Fibroblast of pulmonary artery (primary cell): Measurements from ENCODE around the gene SUSD2.
A peak's percentile ranks its signal among the peaks of the same experiment; 100 is the strongest.

Source experiments
- DNase-seq: peaks from one replicate; pipeline ENCODE4 v3.0.0-alpha.2; 2010; ENCODE audit warnings: low read depth
- H3K4me3 ChIP-seq: replicated peaks from 2 replicates; pipeline ENCODE4 v1.5.1; 2011; ENCODE audit warnings: low read depth, mild to moderate bottlenecking, control low read depth, low read length, moderate library complexity
- TF ChIP-seq, protein P1 (sequence below): IDR thresholded peaks from 2 replicates; pipeline ENCODE4 v1.5.1; 2011; ENCODE audit warnings: mild to moderate bottlenecking, control low read depth, low read length, inconsistent platforms; ENCODE audit errors: missing control alignments

Gene SUSD2

DNA sequence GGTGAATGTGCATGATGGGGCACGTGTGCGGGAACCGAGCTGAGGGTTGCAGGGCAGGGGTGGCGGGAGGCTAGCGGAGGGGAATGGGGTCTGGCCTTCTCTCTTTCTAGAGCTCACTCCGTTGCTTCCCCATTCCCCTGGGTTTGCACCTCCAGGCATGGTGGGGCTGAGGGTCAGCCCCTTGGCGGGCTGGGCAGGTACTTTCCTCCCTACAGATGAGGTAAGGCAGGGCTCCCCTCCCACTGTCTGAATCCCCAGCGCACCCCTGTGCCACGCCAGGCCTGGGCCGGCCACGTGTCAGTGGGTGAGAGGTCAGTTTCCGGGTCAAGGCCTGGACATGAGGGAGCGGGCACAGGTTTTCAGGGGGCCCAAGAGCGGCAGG, 8.9 kb downstream of the SUSD2 start:
- H3K4me3 ChIP-seq, result no peak overlapping the region
- TF ChIP-seq, protein P1, sequence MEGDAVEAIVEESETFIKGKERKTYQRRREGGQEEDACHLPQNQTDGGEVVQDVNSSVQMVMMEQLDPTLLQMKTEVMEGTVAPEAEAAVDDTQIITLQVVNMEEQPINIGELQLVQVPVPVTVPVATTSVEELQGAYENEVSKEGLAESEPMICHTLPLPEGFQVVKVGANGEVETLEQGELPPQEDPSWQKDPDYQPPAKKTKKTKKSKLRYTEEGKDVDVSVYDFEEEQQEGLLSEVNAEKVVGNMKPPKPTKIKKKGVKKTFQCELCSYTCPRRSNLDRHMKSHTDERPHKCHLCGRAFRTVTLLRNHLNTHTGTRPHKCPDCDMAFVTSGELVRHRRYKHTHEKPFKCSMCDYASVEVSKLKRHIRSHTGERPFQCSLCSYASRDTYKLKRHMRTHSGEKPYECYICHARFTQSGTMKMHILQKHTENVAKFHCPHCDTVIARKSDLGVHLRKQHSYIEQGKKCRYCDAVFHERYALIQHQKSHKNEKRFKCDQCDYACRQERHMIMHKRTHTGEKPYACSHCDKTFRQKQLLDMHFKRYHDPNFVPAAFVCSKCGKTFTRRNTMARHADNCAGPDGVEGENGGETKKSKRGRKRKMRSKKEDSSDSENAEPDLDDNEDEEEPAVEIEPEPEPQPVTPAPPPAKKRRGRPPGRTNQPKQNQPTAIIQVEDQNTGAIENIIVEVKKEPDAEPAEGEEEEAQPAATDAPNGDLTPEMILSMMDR, result no peak
- no peak for DNase-seq

DNA sequence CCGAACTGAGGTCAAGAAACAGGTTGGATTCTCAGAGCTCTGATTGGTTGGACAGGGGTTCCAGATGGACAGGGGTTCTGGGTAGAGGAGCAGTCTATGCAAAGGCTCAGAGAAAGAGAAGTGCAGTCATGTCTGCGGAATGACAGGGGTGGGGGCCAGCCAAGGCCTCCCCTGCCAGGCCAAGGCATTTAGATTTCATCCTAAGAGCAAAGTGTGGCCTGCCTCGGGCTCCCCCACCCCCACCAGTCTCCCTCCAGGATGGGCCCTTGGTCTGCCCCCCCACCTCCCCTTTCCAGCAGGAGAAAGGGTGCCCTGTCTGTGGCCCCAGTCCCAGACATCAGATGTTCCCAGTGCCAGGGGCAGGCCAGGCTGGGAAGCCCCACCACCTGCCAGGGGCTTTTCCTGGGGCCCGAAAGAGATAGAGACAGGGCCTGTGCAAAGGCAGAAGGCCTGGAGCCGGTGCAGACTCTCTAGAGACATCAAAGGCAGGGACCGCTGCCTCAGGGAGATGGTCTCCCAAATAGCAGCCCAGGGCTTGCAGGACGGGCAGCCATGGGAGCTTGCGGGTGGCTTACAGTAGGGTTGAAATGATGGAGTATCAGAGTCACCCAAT, 9.4 kb downstream of the SUSD2 start:
- TF ChIP-seq, protein P1, result no peak
- H3K4me3 ChIP-seq, result no peak overlapping the region
- no peak for DNase-seq

DNA sequence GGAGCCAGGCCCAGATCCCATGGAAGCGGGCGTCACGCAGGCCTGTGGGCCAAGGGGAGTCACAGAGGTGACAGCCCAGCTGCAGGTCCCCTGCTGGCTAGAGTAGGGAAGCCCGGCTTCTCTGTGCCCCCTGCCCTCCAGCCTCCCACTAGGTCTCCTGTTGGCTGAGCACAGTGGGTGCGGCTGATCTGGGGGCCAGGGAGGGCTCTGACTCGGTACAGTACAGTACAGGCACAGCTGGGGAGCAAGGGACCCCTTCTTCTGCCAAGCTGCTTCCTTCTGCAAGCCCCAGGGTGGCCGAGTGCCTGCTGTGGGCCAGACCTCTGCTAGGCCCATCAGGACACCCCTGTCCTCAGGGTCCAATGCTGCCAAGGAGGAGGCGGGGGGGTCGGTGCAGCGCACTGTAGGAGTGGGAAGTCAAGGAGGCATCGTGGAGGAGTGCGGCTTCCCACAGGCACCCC, 10.1 kb downstream of the SUSD2 start:
- TF ChIP-seq, protein P1, result no peak

DNA sequence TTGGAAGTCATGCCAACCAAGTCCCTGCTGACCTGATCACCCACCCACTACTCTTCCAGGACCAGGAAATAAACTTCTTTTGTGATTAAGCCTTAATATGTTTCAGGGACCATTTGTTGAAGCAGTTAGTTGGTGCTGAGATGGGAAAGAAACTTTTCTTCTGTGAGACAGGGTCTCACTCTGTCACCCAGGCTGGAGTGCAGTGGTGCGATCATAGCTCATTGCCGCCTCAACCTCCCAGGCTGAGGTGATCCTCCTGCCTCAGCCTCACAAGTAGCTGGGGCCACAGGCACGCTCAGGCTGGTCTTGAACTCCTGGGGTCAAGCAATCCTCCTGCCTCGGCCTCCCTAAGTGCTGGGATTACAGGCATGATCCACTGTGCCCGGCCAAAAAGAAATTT, 10.6 kb downstream of the SUSD2 start:
- TF ChIP-seq, protein P1, result no peak
- DNase-seq, result no peak
- H3K4me3 ChIP-seq, result no peak overlapping the region

More for the DNA sequence above, 10.1 kb downstream of the SUSD2 start:
- no peak for DNase-seq
- H3K4me3 ChIP-seq, result no peak overlapping the region

DNA sequence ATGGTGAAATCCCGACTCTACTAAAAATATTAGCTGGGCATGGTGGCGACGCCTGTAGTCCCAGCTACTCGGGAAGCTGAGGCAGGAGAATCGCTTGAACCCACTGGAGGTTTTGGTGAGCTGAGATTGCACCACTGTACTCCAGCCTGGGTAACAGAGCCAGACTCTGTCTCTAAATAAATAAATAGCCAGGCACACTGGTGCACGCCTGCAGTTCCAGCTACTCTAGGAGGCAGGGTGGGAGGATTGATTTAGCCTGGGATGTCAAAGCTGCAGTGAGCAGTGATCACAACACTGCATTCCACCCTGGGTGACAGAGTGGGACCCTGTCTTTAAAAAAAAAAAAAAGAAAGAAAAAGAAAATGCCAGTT, 17.4 kb downstream of the SUSD2 start:
- H3K4me3 ChIP-seq, result no peak overlapping the region
- TF ChIP-seq, protein P1, result no peak
- DNase-seq, result no peak

DNA sequence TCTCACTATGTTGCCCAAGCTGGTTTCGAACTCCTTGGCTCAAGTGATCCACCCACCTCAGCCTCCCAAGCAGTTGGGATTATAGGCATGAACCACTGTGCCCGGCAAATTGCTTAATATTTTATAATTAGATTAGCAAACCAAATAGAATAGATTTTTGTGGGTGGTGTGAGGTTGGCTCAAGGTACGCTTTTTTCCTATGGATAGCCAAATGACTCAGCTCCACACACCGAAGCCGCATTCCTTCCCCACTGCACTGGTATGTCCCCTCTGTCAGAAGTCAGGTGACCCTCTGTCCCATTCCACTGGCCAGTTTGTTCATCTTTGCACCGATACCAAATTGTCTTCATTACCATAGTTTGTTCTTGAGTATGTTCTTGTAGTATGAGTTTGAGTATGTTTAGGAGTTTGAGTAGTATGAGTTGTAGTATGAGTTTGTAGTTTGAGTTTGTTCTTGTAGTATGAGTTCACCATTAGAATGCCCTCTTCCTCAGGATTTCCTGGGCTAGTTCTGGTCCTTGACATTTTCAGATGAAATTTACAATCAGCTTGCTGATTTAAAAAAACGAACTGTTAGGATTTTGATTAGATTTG, 19.4 kb downstream of the SUSD2 start:
- no peak overlapping the region for H3K4me3 ChIP-seq
- TF ChIP-seq, protein P1, result no peak
- peak; percentile 81 for DNase-seq
